GM12878 (cell line): ENCODE data around the gene LMBR1. TPM values are rescaled to one million over a fixed set of nuclear protein-coding genes. Genes with fewer than 3 reads are reported as not detected.

Experiments
- ATAC-seq: fragments of 200-7000 bp; cut with Tn5 transposase; 3 replicates; pipeline ENCODE4 v1.9.1; 2020; ENCODE audit warnings: mild to moderate bottlenecking, moderate library complexity
- BruUV-seq: library from RNA; stranded (reverse); fragments of 400-500 nt; replicated peaks from 2 replicates; lab custom pipeline; 2021; lab: Mats Ljungman, UMichigan
- CTCF ChIA-PET: fragments of 300-600 bp; sonication (Branson Sonifier 250); formaldehyde crosslinking; extraction: SDS; loops from one replicate; lab custom pipeline; 2021; ENCODE audit warnings: inconsistent platforms; lab: Yijun Ruan, JAX
- POLR2A ChIA-PET: fragments of 350-600 bp; formaldehyde crosslinking; extraction: SDS; loops from one replicate; lab custom pipeline; 2021; ENCODE audit warnings: inconsistent platforms; lab: Charles Lee
- RAD21 ChIA-PET: fragments of 300-600 bp; sonication (Branson Sonifier 250); formaldehyde crosslinking; loops from one replicate; lab custom pipeline; 2023; ENCODE audit warnings: antibody characterized with exemption; ENCODE audit not compliant: unreplicated experiment; lab: Charles Lee
- SMC1A ChIA-PET: fragments of 300-600 bp; sonication (Branson Sonifier 250); formaldehyde crosslinking; loops from one replicate; lab custom pipeline; 2023; ENCODE audit not compliant: unreplicated experiment, uncharacterized antibody; lab: Charles Lee
- DNase-seq: peaks from one replicate; pipeline ENCODE4 v3.0.0-alpha.2; 2011; ENCODE audit warnings: low read depth, low spot score
- FAIRE-seq: peaks from 3 replicates; lab custom pipeline; 2011; peaks lifted over from hg19 to GRCh38; lab: Jason Lieb, UNC
- H2AFZ ChIP-seq: 2 replicates; pipeline ENCODE4 v1.6.0; 2011; ENCODE audit warnings: low read depth, low read length, control low read depth; ENCODE audit not compliant: control insufficient read depth
- H3K27ac ChIP-seq: 2 replicates; pipeline ENCODE4 v1.5.1; 2011; ENCODE audit warnings: control low read depth; ENCODE audit not compliant: control insufficient read depth, insufficient read depth
- H3K27me3 ChIP-seq, 2 experiments: replicated peaks in 1 of 2; 2 replicates each; pipeline versions ENCODE4 v1.6.0 to v1.6.1; 2011; ENCODE audit warnings: low read length in 1 of 2; ENCODE audit not compliant: control insufficient read depth in 2 of 2, insufficient read depth in 2 of 2
- H3K36me3 ChIP-seq, 2 experiments: 2 replicates each; pipeline ENCODE4 v1.5.1; 2011; ENCODE audit warnings: low read length in 1 of 2; ENCODE audit not compliant: control insufficient read depth in 2 of 2, insufficient read depth in 2 of 2
- H3K4me1 ChIP-seq: 2 replicates; pipeline ENCODE4 v1.6.1; 2011; ENCODE audit warnings: mild to moderate bottlenecking, low read length, moderate library complexity, mixed read lengths; ENCODE audit not compliant: control insufficient read depth, insufficient read depth
- H3K4me2 ChIP-seq: 2 replicates; pipeline ENCODE4 v1.6.0; 2011; ENCODE audit warnings: control low read depth; ENCODE audit not compliant: control insufficient read depth, insufficient read depth
- H3K4me3 ChIP-seq: fragments of 200-600 bp; sonication (generic); 2 replicates; pipeline ENCODE4 v1.5.1; 2016
- H3K79me2 ChIP-seq: 2 replicates; pipeline ENCODE4 v1.6.0; 2011; ENCODE audit warnings: low read length; ENCODE audit not compliant: control insufficient read depth, insufficient read depth
- H3K9ac ChIP-seq: 2 replicates; pipeline ENCODE4 v1.8.0; 2011; ENCODE audit warnings: low read length, control low read depth, mixed read lengths; ENCODE audit not compliant: control insufficient read depth, insufficient read depth
- H3K9me3 ChIP-seq: replicated peaks from 3 replicates; pipeline ENCODE4 v1.5.1; 2011; ENCODE audit warnings: mild to moderate bottlenecking, low read length; ENCODE audit not compliant: control insufficient read depth, insufficient read depth
- H4K20me1 ChIP-seq: 2 replicates; pipeline ENCODE4 v1.6.0; 2011; ENCODE audit not compliant: control insufficient read depth, insufficient read depth
- CBFB ChIP-seq: IDR thresholded peaks from 2 replicates; pipeline ENCODE4 v1.6.1; 2016; ENCODE audit warnings: antibody characterized with exemption, low read depth
- CUX1 ChIP-seq: IDR thresholded peaks from 2 replicates; pipeline ENCODE4 v1.6.1; 2012; ENCODE audit warnings: improper control_type of control experiment, low read depth, low read length; ENCODE audit not compliant: insufficient replicate concordance
- IRF4 ChIP-seq: IDR thresholded peaks from 2 replicates; pipeline ENCODE4 v1.6.1; 2011; ENCODE audit warnings: low read depth, low read length
- IRF5 ChIP-seq: fragments of 450-650 bp; IDR thresholded peaks from 2 replicates; pipeline ENCODE4 v1.6.1; 2017; ENCODE audit warnings: borderline replicate concordance
- LARP7 ChIP-seq: fragments of 450-650 bp; IDR thresholded peaks from 2 replicates; pipeline ENCODE4 v1.6.1; 2017; ENCODE audit warnings: mild to moderate bottlenecking
- MTA2 ChIP-seq: fragments of 450-650 bp; IDR thresholded peaks from 2 replicates; pipeline ENCODE4 v1.6.1; 2016; ENCODE audit warnings: low read depth, mild to moderate bottlenecking, moderate library complexity
- MXI1 ChIP-seq: fragments of 150-350 bp; IDR thresholded peaks from 2 replicates; pipeline ENCODE4 v1.6.1; 2011; ENCODE audit warnings: low read depth, mild to moderate bottlenecking, inconsistent platforms, low read length, improper control_type of control experiment
- MYB ChIP-seq: fragments of 150-350 bp; IDR thresholded peaks from 2 replicates; pipeline ENCODE4 v1.6.1; 2014; ENCODE audit warnings: mild to moderate bottlenecking, low read depth, low read length, borderline replicate concordance
- NFIC ChIP-seq: IDR thresholded peaks from 2 replicates; pipeline ENCODE4 v1.6.1; 2012; ENCODE audit warnings: low read depth, mild to moderate bottlenecking, inconsistent platforms, low read length, moderate library complexity
- NFYA ChIP-seq: IDR thresholded peaks from 2 replicates; pipeline ENCODE4 v1.6.1; 2011; ENCODE audit warnings: low read depth, mild to moderate bottlenecking, low read length, improper control_type of control experiment, borderline replicate concordance
- NR2F1 ChIP-seq: fragments of 450-650 bp; conservative IDR thresholded peaks from 2 replicates; pipeline ENCODE4 v1.6.1; 2017; ENCODE audit warnings: mild to moderate bottlenecking
- PBX3 ChIP-seq: IDR thresholded peaks from 2 replicates; pipeline ENCODE4 v1.6.1; 2011; ENCODE audit warnings: mild to moderate bottlenecking, low read depth, low read length, moderate library complexity; ENCODE audit not compliant: insufficient replicate concordance
- RAD21 ChIP-seq: IDR thresholded peaks from 2 replicates; pipeline ENCODE4 v1.6.1; 2011; ENCODE audit warnings: mild to moderate bottlenecking, low read depth, low read length, moderate library complexity; ENCODE audit not compliant: insufficient read depth
- RAD51 ChIP-seq: fragments of 450-650 bp; IDR thresholded peaks from 2 replicates; pipeline ENCODE4 v1.6.1; 2016; ENCODE audit warnings: moderate library complexity, mild to moderate bottlenecking, inconsistent platforms
- SREBF2 ChIP-seq: IDR thresholded peaks from 2 replicates; pipeline ENCODE4 v1.6.1; 2012; ENCODE audit warnings: mild to moderate bottlenecking, low read length
- STAT3 ChIP-seq: IDR thresholded peaks from 2 replicates; pipeline ENCODE4 v1.6.1; 2011; ENCODE audit warnings: low read depth, low read length, improper control_type of control experiment
- WGBS: methylation state at CpG from one replicate; pipeline ENCODE4 v1.1.6; 2016; ENCODE audit warnings: low lambda C conversion rate; ENCODE audit not compliant: insufficient replicate concordance, insufficient coverage; ENCODE audit errors: missing lambda C conversion rate; 5-methylcytosine and 5-hydroxymethylcytosine counted together
- in situ Hi-C: fragments of 300-500 bp; cut with MboI; formaldehyde crosslinking; loops from 9 replicates; pipeline ENCODE4 v1.14.3; 2018; ENCODE audit warnings: mixed read lengths
- intact Hi-C: fragments of 100-400 bp; cut with micrococcal nuclease; formaldehyde crosslinking; loops from one replicate; pipeline ENCODE4 v1.14.2; 2022; ENCODE audit not compliant: unreplicated experiment
- polyA plus RNA-seq, 11 experiments: library from polyadenylated mRNA; depleted of rRNA in 4 of 11; unstranded in 6 of 11; stranded (reverse) in 5 of 11; fragments of >200 nt; fragmentation: Nextera tagmentation in 4 of 11; fragmentation: Illumina TruSeq in 1 of 11; extraction: Ambion mirVana in 4 of 11; extraction: Trizol in 1 of 11; gene quantifications; 1 replicate in 1 of 11; 2 replicates in 10 of 11; pipeline versions ENCODE4 v1.2.1 to v1.2.3, GENCODE V29; 2011 to 2016; ENCODE audit warnings: inconsistent platforms in 2 of 11, missing spikeins in 2 of 11, low read depth in 1 of 11
- total RNA-seq, 4 experiments: library from RNA; depleted of rRNA in 3 of 4; stranded (reverse); fragments of >200 nt in 3 of 4; fragmentation: Illumina TruSeq in 1 of 4; extraction: Trizol in 1 of 4; gene quantifications; 2 replicates each; pipeline versions ENCODE4 v1.2.1 to v1.2.3, GENCODE V29; 2013 to 2021

The LMBR1 gene
- total and polyA plus RNA-seq, 10 of the 15 experiments (the other 5 are each of a cell fraction or from before 2014, with no cell fraction given), result 4.0 to 63.5 (median 28.8) TPM

GRCh38 chr7:156684661-156685060 lies 208.3 kb downstream of the LMBR1 start:
- Histone ChIP-seq H2AFZ (no peak overlapping the region), H3K27me3 (no peaks in the 10 kb centered on the region), H4K20me1 (no peaks in the 10 kb centered on the region), H3K4me3 (no peak overlapping the region)
- CTCF ChIA-PET, result no interaction called here
- TF ChIP-seq RAD51 (no peak), MXI1 (no peak), MTA2 (no peak), IRF4 (no peak), SREBF2 (no peak), PBX3 (no peak), LARP7 (no peak), IRF5 (no peak), STAT3 (no peak), RAD21 (no peak), NFYA (no peak), MYB (no peak), NR2F1 (no peak), CUX1 (no peak), CBFB (no peak), NFIC (no peak)
- TF ChIP-seq, all 136 proteins: peak for 0
- DNase-seq (no peak), ATAC-seq (no peak), FAIRE-seq (no peak)
- Histone ChIP-seq H3K36me3 (peaks cover 0 to 5% of the 10 kb centered on the region in 2 experiments; a peak in 1 of 4 replicates), H3K9me3 (no peaks in the 10 kb centered on the region), H3K79me2 (no peaks in the 10 kb centered on the region), H3K4me1 (no peaks in the 10 kb centered on the region), H3K4me2 (no peak overlapping the region), H3K27ac (no peak overlapping the region), H3K9ac (no peak overlapping the region)
- intact Hi-C loops (no loop called here), in situ Hi-C loops (no loop called here)
- POLR2A ChIA-PET, result interaction anchor here (0.6 kb wide), 1 partner anchor 129 kb away, joined by 3 read pairs; no protein-coding TSS in a partner anchor
- SMC1A ChIA-PET, result no interaction called here
- 97% methylated on average over 4 of the region's 4 CpGs for WGBS
- BruUV-seq, result no TSS peak
- RAD21 ChIA-PET, result no interaction called here
